GM12878 (cell line): Measurements from ENCODE around the gene C9orf78. TPM values are rescaled to one million over a fixed set of nuclear protein-coding genes. Genes with fewer than 3 reads are reported as not detected.
A peak's percentile ranks its signal among the peaks of the same experiment; 100 is the strongest.

Experiments
- ATAC-seq: fragments of 200-7000 bp; cut with Tn5 transposase; 3 replicates; pipeline ENCODE4 v1.9.1; 2020; ENCODE audit warnings: mild to moderate bottlenecking, moderate library complexity
- BruUV-seq: library from RNA; stranded (reverse); fragments of 400-500 nt; replicated peaks from 2 replicates; lab custom pipeline; 2021; lab: Mats Ljungman, UMichigan
- CTCF ChIA-PET: fragments of 300-600 bp; sonication (Branson Sonifier 250); formaldehyde crosslinking; extraction: SDS; loops from one replicate; lab custom pipeline; 2021; ENCODE audit warnings: inconsistent platforms; lab: Yijun Ruan, JAX
- POLR2A ChIA-PET: fragments of 350-600 bp; formaldehyde crosslinking; extraction: SDS; loops from one replicate; lab custom pipeline; 2021; ENCODE audit warnings: inconsistent platforms; lab: Charles Lee
- RAD21 ChIA-PET: fragments of 300-600 bp; sonication (Branson Sonifier 250); formaldehyde crosslinking; loops from one replicate; lab custom pipeline; 2023; ENCODE audit warnings: antibody characterized with exemption; ENCODE audit not compliant: unreplicated experiment; lab: Charles Lee
- SMC1A ChIA-PET: fragments of 300-600 bp; sonication (Branson Sonifier 250); formaldehyde crosslinking; loops from one replicate; lab custom pipeline; 2023; ENCODE audit not compliant: unreplicated experiment, uncharacterized antibody; lab: Charles Lee
- DNase-seq: peaks from one replicate; pipeline ENCODE4 v3.0.0-alpha.2; 2011; ENCODE audit warnings: low read depth, low spot score
- FAIRE-seq: peaks from 3 replicates; lab custom pipeline; 2011; peaks lifted over from hg19 to GRCh38; lab: Jason Lieb, UNC
- H2AFZ ChIP-seq: 2 replicates; pipeline ENCODE4 v1.6.0; 2011; ENCODE audit warnings: low read depth, low read length, control low read depth; ENCODE audit not compliant: control insufficient read depth
- H3K27ac ChIP-seq: 2 replicates; pipeline ENCODE4 v1.5.1; 2011; ENCODE audit warnings: control low read depth; ENCODE audit not compliant: control insufficient read depth, insufficient read depth
- H3K27me3 ChIP-seq, 2 experiments: replicated peaks in 1 of 2; 2 replicates each; pipeline versions ENCODE4 v1.6.0 to v1.6.1; 2011; ENCODE audit warnings: low read length in 1 of 2; ENCODE audit not compliant: control insufficient read depth in 2 of 2, insufficient read depth in 2 of 2
- H3K36me3 ChIP-seq, 2 experiments: 2 replicates each; pipeline ENCODE4 v1.5.1; 2011; ENCODE audit warnings: low read length in 1 of 2; ENCODE audit not compliant: control insufficient read depth in 2 of 2, insufficient read depth in 2 of 2
- H3K4me1 ChIP-seq: 2 replicates; pipeline ENCODE4 v1.6.1; 2011; ENCODE audit warnings: mild to moderate bottlenecking, low read length, moderate library complexity, mixed read lengths; ENCODE audit not compliant: control insufficient read depth, insufficient read depth
- H3K4me2 ChIP-seq: 2 replicates; pipeline ENCODE4 v1.6.0; 2011; ENCODE audit warnings: control low read depth; ENCODE audit not compliant: control insufficient read depth, insufficient read depth
- H3K4me3 ChIP-seq: fragments of 200-600 bp; sonication (generic); 2 replicates; pipeline ENCODE4 v1.5.1; 2016
- H3K79me2 ChIP-seq: 2 replicates; pipeline ENCODE4 v1.6.0; 2011; ENCODE audit warnings: low read length; ENCODE audit not compliant: control insufficient read depth, insufficient read depth
- H3K9ac ChIP-seq: 2 replicates; pipeline ENCODE4 v1.8.0; 2011; ENCODE audit warnings: low read length, control low read depth, mixed read lengths; ENCODE audit not compliant: control insufficient read depth, insufficient read depth
- H3K9me3 ChIP-seq: replicated peaks from 3 replicates; pipeline ENCODE4 v1.5.1; 2011; ENCODE audit warnings: mild to moderate bottlenecking, low read length; ENCODE audit not compliant: control insufficient read depth, insufficient read depth
- H4K20me1 ChIP-seq: 2 replicates; pipeline ENCODE4 v1.6.0; 2011; ENCODE audit not compliant: control insufficient read depth, insufficient read depth
- BACH1 ChIP-seq: fragments of 450-650 bp; IDR thresholded peaks from 2 replicates; pipeline ENCODE4 v1.6.1; 2017; ENCODE audit warnings: mild to moderate bottlenecking, borderline replicate concordance
- BMI1 ChIP-seq: fragments of 450-650 bp; IDR thresholded peaks from 2 replicates; pipeline ENCODE4 v1.6.1; 2016; ENCODE audit warnings: mild to moderate bottlenecking, moderate library complexity, borderline replicate concordance
- HDAC2 ChIP-seq: fragments of 200-600 bp; sonication (generic); IDR thresholded peaks from 2 replicates; pipeline ENCODE4 v1.6.1; 2017
- KAT2A ChIP-seq: conservative IDR thresholded peaks from 2 replicates; pipeline ENCODE4 v1.6.1; 2011; ENCODE audit warnings: low read depth, low read length; ENCODE audit not compliant: control insufficient read depth
- NFYA ChIP-seq: IDR thresholded peaks from 2 replicates; pipeline ENCODE4 v1.6.1; 2011; ENCODE audit warnings: low read depth, mild to moderate bottlenecking, low read length, improper control_type of control experiment, borderline replicate concordance
- PML ChIP-seq: IDR thresholded peaks from 2 replicates; pipeline ENCODE4 v1.6.1; 2012; ENCODE audit warnings: low read length, inconsistent platforms
- SIX5 ChIP-seq: IDR thresholded peaks from 2 replicates; pipeline ENCODE4 v1.6.1; 2011; ENCODE audit warnings: mild to moderate bottlenecking, low read depth, low read length, moderate library complexity; ENCODE audit not compliant: severe bottlenecking
- SMARCA5 ChIP-seq: fragments of 450-650 bp; IDR thresholded peaks from 2 replicates; pipeline ENCODE4 v1.6.1; 2017; ENCODE audit warnings: mild to moderate bottlenecking
- SRF ChIP-seq, 2 experiments: IDR thresholded peaks; 2 replicates each; pipeline ENCODE4 v1.6.1; 2011; ENCODE audit warnings: low read depth in 2 of 2, low read length in 2 of 2, mild to moderate bottlenecking in 1 of 2, moderate library complexity in 1 of 2
- ZNF217 ChIP-seq: fragments of 450-650 bp; IDR thresholded peaks from 2 replicates; pipeline ENCODE4 v1.6.1; 2017; ENCODE audit warnings: antibody characterized with exemption, mild to moderate bottlenecking
- WGBS: methylation state at CpG from one replicate; pipeline ENCODE4 v1.1.6; 2016; ENCODE audit warnings: low lambda C conversion rate; ENCODE audit not compliant: insufficient replicate concordance, insufficient coverage; ENCODE audit errors: missing lambda C conversion rate; 5-methylcytosine and 5-hydroxymethylcytosine counted together
- in situ Hi-C: fragments of 300-500 bp; cut with MboI; formaldehyde crosslinking; loops from 9 replicates; pipeline ENCODE4 v1.14.3; 2018; ENCODE audit warnings: mixed read lengths
- intact Hi-C: fragments of 100-400 bp; cut with micrococcal nuclease; formaldehyde crosslinking; loops from one replicate; pipeline ENCODE4 v1.14.2; 2022; ENCODE audit not compliant: unreplicated experiment
- polyA plus RNA-seq, 11 experiments: library from polyadenylated mRNA; depleted of rRNA in 4 of 11; unstranded in 6 of 11; stranded (reverse) in 5 of 11; fragments of >200 nt; fragmentation: Nextera tagmentation in 4 of 11; fragmentation: Illumina TruSeq in 1 of 11; extraction: Ambion mirVana in 4 of 11; extraction: Trizol in 1 of 11; gene quantifications; 1 replicate in 1 of 11; 2 replicates in 10 of 11; pipeline versions ENCODE4 v1.2.1 to v1.2.3, GENCODE V29; 2011 to 2016; ENCODE audit warnings: inconsistent platforms in 2 of 11, missing spikeins in 2 of 11, low read depth in 1 of 11
- total RNA-seq, 4 experiments: library from RNA; depleted of rRNA in 3 of 4; stranded (reverse); fragments of >200 nt in 3 of 4; fragmentation: Illumina TruSeq in 1 of 4; extraction: Trizol in 1 of 4; gene quantifications; 2 replicates each; pipeline versions ENCODE4 v1.2.1 to v1.2.3, GENCODE V29; 2013 to 2021
- TF ChIP-seq, protein P1 (sequence below), 3 experiments: IDR thresholded peaks in 2 of 3; conservative IDR thresholded peaks in 1 of 3; 2 replicates each; pipeline ENCODE4 v1.5.1; 2011; ENCODE audit warnings: low read depth in 3 of 3, low read length in 3 of 3, mild to moderate bottlenecking in 3 of 3, control low read depth in 2 of 3, moderate library complexity in 2 of 3, inconsistent platforms in 1 of 3, mixed read lengths in 1 of 3; ENCODE audit not compliant: control insufficient read depth in 2 of 3, insufficient read depth in 1 of 3; ENCODE audit errors: extremely low read depth in 1 of 3
- TF ChIP-seq, protein P2 (sequence below): fragments of 450-650 bp; formaldehyde crosslinking; IDR thresholded peaks from 2 replicates; pipeline ENCODE4 v1.4.0; 2020; ENCODE audit warnings: mild to moderate bottlenecking, moderate library complexity
- TF ChIP-seq, protein P3 (sequence below): IDR thresholded peaks from 2 replicates; pipeline ENCODE4 v1.6.1; 2012; ENCODE audit warnings: mild to moderate bottlenecking, low read depth, low read length

C9orf78 gene
- total and polyA plus RNA-seq, 10 of the 15 experiments (the other 5 are each of a cell fraction or from before 2014, with no cell fraction given) = 23.0 to 60.9 (median 47.5) TPM

DNA sequence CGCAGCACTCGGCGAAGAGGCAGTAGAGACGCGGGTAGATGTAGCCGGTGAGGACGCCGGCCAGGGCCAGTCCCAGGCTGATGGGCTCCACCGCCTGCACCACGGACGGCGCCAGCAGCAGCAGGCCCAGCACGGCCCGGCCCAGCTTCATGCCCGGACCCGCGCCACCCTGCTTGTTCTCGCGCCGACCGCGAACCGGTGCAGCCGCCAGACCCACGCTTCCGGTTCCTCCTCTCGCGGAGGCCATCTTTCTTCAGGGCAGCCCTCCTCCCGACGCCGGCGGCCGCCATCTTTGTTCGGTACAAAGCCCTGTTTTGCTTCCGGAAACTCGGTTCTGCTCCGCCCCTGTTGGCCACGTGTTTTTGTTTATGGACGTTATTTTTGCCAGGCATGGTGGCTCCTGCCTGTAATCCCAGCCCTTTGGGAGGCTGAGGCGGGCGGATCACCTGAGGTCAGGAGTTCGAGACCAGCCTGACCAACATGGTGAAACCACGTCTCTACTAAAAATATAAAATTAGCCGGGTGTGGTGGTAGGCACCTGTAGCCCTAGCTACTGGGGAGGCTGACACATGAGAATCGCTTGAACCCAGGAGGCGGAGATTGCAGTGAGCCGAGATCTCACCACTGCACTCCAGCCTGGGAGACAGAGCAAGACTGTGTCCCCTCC is 11.0 kb downstream of the C9orf78 start, which contains the start of gene TOR1A (continued):
- TF ChIP-seq SRF (IDR thresholded peaks at IDR 0.05; ENCODE audit: low read depth in 2 of 2, low read length in 2 of 2) (no peak), NFYA (no peak), SIX5 (peak; percentile 86), HDAC2 (no peak), ZNF217 (peak; percentile 86; the same call in 1 of the 2 replicates)

DNA sequence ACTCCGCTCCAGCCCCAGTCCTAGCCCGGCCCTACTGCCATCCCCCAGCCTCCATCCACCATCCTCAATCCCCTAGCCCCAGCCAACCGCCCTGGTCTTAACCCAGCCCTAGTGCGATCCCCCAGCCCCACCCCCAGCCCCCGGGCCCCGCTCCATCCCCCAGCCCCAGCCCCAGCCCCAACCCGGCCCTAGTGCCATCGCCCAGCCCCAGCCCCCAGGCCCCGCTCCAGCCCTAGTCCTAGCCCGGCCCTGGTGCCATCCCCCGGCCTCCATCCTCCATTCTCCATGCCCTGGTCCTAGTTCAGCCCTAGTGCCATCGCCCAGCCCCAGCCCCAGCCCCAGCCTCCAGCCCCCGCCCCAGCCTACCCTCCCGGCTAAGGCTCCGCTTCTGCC is 11.5 kb downstream of the C9orf78 start:
- Histone ChIP-seq H3K4me2 (no peak overlapping the region), H2AFZ (peak overlapping the region; percentile 86), H3K9ac (peak overlapping the region; percentile 68; the same call in 1 of the 2 replicates), H3K4me1 (peaks cover 6% of the 10 kb centered on the region), H3K27ac (peak overlapping the region; percentile 66), H3K79me2 (peaks cover 19% of the 10 kb centered on the region), H3K4me3 (peak overlapping the region; percentile 80), H4K20me1 (no peaks in the 10 kb centered on the region), H3K27me3 (no peaks in the 10 kb centered on the region), H3K36me3 (peaks cover 0 to 12% of the 10 kb centered on the region in 2 experiments; a peak in 2 of 4 replicates), H3K9me3 (no peaks in the 10 kb centered on the region)
- RAD21 ChIA-PET = no interaction called here
- CTCF ChIA-PET = no interaction called here
- SMC1A ChIA-PET = interaction anchor here (0.6 kb wide), 1 partner anchor 12 kb away, joined by 3 read pairs; the partner anchor contains the start of genes C9orf78 and USP20
- peak; percentile 63 for ATAC-seq
- no peak for DNase-seq
- 0% methylated on average over 5 of the region's 15 CpGs for WGBS
- POLR2A ChIA-PET = interaction anchor here (1.5 kb wide), 1 partner anchor 20 kb away, joined by 4 read pairs; no protein-coding TSS in a partner anchor
- BruUV-seq = no TSS peak
- intact Hi-C loops = no loop called here
- in situ Hi-C loops = no loop called here
- FAIRE-seq = no peak
- no peak for TF ChIP-seq SMARCA5
- TF ChIP-seq, protein P1, sequence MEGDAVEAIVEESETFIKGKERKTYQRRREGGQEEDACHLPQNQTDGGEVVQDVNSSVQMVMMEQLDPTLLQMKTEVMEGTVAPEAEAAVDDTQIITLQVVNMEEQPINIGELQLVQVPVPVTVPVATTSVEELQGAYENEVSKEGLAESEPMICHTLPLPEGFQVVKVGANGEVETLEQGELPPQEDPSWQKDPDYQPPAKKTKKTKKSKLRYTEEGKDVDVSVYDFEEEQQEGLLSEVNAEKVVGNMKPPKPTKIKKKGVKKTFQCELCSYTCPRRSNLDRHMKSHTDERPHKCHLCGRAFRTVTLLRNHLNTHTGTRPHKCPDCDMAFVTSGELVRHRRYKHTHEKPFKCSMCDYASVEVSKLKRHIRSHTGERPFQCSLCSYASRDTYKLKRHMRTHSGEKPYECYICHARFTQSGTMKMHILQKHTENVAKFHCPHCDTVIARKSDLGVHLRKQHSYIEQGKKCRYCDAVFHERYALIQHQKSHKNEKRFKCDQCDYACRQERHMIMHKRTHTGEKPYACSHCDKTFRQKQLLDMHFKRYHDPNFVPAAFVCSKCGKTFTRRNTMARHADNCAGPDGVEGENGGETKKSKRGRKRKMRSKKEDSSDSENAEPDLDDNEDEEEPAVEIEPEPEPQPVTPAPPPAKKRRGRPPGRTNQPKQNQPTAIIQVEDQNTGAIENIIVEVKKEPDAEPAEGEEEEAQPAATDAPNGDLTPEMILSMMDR (IDR thresholded peaks at IDR 0.05 in 2 of 3, conservative IDR thresholded peaks at IDR 0.05 in 1 of 3; ENCODE audit: control insufficient read depth in 2 of 3, extremely low read depth in 1 of 3, insufficient read depth in 1 of 3, low read depth in 3 of 3, low read length in 3 of 3) = no peak
- TF ChIP-seq HDAC2 = no peak
- no peak for TF ChIP-seq PML
- TF ChIP-seq BACH1 = no peak
- TF ChIP-seq, protein P2, sequence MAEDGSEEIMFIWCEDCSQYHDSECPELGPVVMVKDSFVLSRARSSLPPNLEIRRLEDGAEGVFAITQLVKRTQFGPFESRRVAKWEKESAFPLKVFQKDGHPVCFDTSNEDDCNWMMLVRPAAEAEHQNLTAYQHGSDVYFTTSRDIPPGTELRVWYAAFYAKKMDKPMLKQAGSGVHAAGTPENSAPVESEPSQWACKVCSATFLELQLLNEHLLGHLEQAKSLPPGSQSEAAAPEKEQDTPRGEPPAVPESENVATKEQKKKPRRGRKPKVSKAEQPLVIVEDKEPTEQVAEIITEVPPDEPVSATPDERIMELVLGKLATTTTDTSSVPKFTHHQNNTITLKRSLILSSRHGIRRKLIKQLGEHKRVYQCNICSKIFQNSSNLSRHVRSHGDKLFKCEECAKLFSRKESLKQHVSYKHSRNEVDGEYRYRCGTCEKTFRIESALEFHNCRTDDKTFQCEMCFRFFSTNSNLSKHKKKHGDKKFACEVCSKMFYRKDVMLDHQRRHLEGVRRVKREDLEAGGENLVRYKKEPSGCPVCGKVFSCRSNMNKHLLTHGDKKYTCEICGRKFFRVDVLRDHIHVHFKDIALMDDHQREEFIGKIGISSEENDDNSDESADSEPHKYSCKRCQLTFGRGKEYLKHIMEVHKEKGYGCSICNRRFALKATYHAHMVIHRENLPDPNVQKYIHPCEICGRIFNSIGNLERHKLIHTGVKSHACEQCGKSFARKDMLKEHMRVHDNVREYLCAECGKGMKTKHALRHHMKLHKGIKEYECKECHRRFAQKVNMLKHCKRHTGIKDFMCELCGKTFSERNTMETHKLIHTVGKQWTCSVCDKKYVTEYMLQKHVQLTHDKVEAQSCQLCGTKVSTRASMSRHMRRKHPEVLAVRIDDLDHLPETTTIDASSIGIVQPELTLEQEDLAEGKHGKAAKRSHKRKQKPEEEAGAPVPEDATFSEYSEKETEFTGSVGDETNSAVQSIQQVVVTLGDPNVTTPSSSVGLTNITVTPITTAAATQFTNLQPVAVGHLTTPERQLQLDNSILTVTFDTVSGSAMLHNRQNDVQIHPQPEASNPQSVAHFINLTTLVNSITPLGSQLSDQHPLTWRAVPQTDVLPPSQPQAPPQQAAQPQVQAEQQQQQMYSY = no peak
- TF ChIP-seq, protein P3, sequence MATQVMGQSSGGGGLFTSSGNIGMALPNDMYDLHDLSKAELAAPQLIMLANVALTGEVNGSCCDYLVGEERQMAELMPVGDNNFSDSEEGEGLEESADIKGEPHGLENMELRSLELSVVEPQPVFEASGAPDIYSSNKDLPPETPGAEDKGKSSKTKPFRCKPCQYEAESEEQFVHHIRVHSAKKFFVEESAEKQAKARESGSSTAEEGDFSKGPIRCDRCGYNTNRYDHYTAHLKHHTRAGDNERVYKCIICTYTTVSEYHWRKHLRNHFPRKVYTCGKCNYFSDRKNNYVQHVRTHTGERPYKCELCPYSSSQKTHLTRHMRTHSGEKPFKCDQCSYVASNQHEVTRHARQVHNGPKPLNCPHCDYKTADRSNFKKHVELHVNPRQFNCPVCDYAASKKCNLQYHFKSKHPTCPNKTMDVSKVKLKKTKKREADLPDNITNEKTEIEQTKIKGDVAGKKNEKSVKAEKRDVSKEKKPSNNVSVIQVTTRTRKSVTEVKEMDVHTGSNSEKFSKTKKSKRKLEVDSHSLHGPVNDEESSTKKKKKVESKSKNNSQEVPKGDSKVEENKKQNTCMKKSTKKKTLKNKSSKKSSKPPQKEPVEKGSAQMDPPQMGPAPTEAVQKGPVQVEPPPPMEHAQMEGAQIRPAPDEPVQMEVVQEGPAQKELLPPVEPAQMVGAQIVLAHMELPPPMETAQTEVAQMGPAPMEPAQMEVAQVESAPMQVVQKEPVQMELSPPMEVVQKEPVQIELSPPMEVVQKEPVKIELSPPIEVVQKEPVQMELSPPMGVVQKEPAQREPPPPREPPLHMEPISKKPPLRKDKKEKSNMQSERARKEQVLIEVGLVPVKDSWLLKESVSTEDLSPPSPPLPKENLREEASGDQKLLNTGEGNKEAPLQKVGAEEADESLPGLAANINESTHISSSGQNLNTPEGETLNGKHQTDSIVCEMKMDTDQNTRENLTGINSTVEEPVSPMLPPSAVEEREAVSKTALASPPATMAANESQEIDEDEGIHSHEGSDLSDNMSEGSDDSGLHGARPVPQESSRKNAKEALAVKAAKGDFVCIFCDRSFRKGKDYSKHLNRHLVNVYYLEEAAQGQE = no peak
- no peak for TF ChIP-seq KAT2A
- TF ChIP-seq BMI1 = no peak
